Measurements from ENCODE around the gene CNDP2.

DNA sequence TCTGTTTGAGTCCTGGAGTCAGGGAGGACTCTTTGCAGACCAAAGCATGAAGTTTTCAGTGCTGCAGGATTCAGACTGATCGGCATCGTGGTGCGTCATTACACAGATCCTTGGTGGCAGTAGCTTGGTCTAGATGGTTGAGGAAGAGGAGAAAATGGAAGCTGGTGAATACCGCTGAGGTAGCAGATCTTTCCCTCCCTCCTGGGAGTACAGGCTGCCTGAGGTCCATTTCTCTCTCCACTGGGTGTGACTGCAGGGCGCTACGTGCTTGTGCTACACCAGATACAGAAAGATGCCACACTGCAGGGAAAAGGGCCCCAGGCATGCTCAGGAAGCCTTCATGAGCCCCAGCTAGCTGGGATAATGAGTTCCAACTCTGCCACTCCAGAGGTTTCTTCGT is 34.9 kb downstream of the CNDP2 start:
- TF ChIP-seq CTCF (IDR thresholded peaks at IDR 0.05 in 4 of 5, conservative IDR thresholded peaks at IDR 0.05 in 1 of 5) = no peak
- TF ChIP-seq POLR2A (IDR thresholded peaks at IDR 0.05) = no peak
